Activated B cell treated with CpG ODN at 0.5 μM for 24 hours (primary cell): ENCODE results near the gene XBP1. TPM values are rescaled to one million over a fixed set of nuclear protein-coding genes. Genes with fewer than 3 reads are reported as not detected.
A peak's percentile ranks its signal among the peaks of the same experiment; 100 is the strongest.
"Not testable (repeated sequence)": the region's sequence is repeated elsewhere in the genome, so short reads cannot be mapped to it uniquely, and the experiment has no call there.

Experiments
- ATAC-seq: fragments of 200-7000 bp; cut with Tn5 transposase; one replicate; pipeline ENCODE4 v1.10.0; 2021; ENCODE audit warnings: low read depth, mild to moderate bottlenecking, moderate library complexity
- CTCF ChIA-PET: fragments of 350-600 bp; sonication (Branson Sonifier 250); formaldehyde crosslinking; loops from one replicate; lab custom pipeline; 2021; ENCODE audit warnings: antibody characterized with exemption; lab: Charles Lee
- POLR2A ChIA-PET: fragments of 350-600 bp; sonication (Branson Sonifier 250); formaldehyde crosslinking; loops from one replicate; lab custom pipeline; 2021; ENCODE audit warnings: antibody characterized with exemption; lab: Charles Lee
- DNase-seq: peaks from one replicate; pipeline ENCODE4 v3.0.0; 2022
- H3K27ac Mint-ChIP-seq: one replicate; pipeline ENCODE4 v1.8.0; 2020; ENCODE audit warnings: mixed read lengths
- H3K27me3 Mint-ChIP-seq: one replicate; pipeline ENCODE4 v1.8.0; 2021; ENCODE audit warnings: mixed read lengths
- H3K36me3 Mint-ChIP-seq: one replicate; pipeline ENCODE4 v1.8.0; 2021; ENCODE audit warnings: low read depth, mixed read lengths
- H3K4me1 Mint-ChIP-seq: one replicate; pipeline ENCODE4 v1.8.0; 2021; ENCODE audit warnings: mixed read lengths
- H3K4me3 Mint-ChIP-seq: one replicate; pipeline ENCODE4 v1.8.0; 2020; ENCODE audit warnings: mild to moderate bottlenecking, mixed read lengths
- H3K9me3 Mint-ChIP-seq: one replicate; pipeline ENCODE4 v1.8.0; 2020; ENCODE audit warnings: mixed read lengths
- intact Hi-C: fragments of 100-400 bp; cut with micrococcal nuclease; formaldehyde crosslinking; loops from one replicate; pipeline ENCODE4 v1.15.1; 2024
- total RNA-seq: library from RNA; stranded (reverse); gene quantifications from 2 replicates; pipeline ENCODE4 v1.2.3, GENCODE V29; 2022
- TF ChIP-seq, protein P1 (sequence below): fragments of 200-600 bp; IDR thresholded peaks from one replicate; pipeline ENCODE4 v1.8.0; 2022; ENCODE audit warnings: antibody characterized with exemption, mild to moderate bottlenecking

The XBP1 gene
- total RNA-seq, 1 donor from 2014 or later, result 57.7 TPM

DNA sequence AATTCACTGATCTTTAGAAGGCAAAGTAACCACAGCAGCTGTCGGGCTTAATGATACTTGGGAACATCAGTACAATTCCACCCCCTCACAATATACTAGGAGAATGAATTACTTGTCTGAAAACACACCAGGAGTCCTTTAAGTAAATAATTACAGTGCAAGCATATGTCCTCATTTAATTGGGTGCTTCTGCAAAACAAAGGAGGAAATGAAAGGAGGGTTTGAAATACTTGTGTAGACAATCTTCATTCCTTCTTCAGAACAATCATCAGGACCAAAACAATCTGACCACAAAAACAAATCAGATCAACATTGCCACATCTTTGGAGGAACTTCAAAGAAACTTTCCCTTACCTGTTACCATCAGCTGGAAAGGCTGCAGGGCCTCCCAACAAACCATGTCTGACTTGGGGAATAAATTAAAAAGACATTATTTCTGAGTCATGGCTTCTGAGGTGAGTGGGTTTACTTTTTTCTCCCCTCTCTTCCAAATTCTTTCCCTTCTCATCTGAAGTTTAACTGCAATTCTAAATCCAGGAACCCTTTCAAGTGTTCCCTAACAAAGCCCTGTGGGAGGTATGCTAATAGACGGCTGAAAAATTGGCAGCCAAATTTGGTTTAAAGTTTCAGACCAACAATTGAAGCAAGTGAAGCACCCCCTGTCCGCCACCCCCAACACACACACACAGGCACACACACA lies 40.4 kb downstream of the XBP1 start:
- Mint-ChIP-seq H3K4me1 (peaks cover 21% of the 10 kb centered on the region), H3K36me3 (peaks cover 15% of the 10 kb centered on the region), H3K4me3 (peak overlapping the region; percentile 64), H3K9me3 (no peaks in the 10 kb centered on the region), H3K27ac (peak overlapping the region; percentile 80), H3K27me3 (no peaks in the 10 kb centered on the region)
- DNase-seq (no peak), ATAC-seq (no peak)
- TF ChIP-seq, protein P1, sequence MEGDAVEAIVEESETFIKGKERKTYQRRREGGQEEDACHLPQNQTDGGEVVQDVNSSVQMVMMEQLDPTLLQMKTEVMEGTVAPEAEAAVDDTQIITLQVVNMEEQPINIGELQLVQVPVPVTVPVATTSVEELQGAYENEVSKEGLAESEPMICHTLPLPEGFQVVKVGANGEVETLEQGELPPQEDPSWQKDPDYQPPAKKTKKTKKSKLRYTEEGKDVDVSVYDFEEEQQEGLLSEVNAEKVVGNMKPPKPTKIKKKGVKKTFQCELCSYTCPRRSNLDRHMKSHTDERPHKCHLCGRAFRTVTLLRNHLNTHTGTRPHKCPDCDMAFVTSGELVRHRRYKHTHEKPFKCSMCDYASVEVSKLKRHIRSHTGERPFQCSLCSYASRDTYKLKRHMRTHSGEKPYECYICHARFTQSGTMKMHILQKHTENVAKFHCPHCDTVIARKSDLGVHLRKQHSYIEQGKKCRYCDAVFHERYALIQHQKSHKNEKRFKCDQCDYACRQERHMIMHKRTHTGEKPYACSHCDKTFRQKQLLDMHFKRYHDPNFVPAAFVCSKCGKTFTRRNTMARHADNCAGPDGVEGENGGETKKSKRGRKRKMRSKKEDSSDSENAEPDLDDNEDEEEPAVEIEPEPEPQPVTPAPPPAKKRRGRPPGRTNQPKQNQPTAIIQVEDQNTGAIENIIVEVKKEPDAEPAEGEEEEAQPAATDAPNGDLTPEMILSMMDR, result no peak
- CTCF ChIA-PET, result no interaction called here
- intact Hi-C loops, result no loop called here
- POLR2A ChIA-PET, result interaction anchor here (1.2 to 2.6 kb wide), 2 partner anchors 13 to 41 kb away, joined by 4 to 7 read pairs; partner anchors contain the start of genes CCDC117 and XBP1

DNA sequence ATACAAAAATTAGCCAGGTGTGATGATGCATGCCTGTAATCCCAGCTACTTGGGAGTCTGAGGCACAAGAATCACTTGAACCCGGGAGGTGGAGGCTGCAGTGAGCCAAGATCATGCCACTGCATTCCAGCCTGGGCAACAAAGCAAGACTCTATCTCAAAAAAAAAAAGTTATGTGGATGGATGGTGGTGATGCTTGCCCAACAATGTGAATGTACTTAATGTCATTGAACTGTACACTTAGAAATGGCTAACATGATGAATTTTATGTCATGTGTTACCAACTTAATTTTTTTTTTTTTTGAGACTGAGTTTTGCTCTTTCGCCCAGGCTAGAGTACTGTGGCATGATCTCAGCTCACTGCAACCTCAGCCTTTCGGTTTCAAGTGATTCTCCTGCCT lies 45.9 kb downstream of the XBP1 start:
- H3K9me3 Mint-ChIP-seq, CTCF ChIA-PET, ATAC-seq, H3K27ac Mint-ChIP-seq, H3K4me1 Mint-ChIP-seq, DNase-seq, H3K27me3 Mint-ChIP-seq, POLR2A ChIA-PET, intact Hi-C loops, H3K4me3 Mint-ChIP-seq: not testable (repeated sequence)
- H3K36me3 Mint-ChIP-seq, result peaks cover 45% of the 10 kb centered on the region

DNA sequence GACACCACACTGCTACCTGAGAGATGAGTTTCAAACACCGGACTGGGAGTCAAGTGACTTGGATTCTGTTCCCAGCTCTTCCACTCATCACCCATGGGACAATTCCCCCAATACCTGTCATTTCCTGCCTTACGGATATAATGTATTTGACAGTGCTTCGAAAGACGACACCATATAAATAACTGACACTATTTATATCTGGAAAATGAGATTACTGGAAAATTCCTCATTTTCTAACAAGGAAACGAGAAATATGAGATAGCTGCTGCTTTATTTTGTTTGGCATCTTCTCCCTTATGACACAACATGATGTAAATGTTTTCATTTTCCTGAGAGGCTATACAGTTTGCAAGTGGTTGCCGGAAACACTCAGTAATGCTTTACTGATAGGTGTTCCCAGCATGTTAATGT lies 49.9 kb downstream of the XBP1 start:
- H3K9me3 Mint-ChIP-seq, result no peaks in the 10 kb centered on the region
- ChIA-PET CTCF (no interaction called here), POLR2A (interaction anchor here (0.6 kb wide), 1 partner anchor 43 kb away, joined by 9 read pairs; no protein-coding TSS in a partner anchor)
- no peak for DNase-seq
- intact Hi-C loops, result no loop called here
- H3K27me3 Mint-ChIP-seq, result no peaks in the 10 kb centered on the region
- no peak overlapping the region for H3K27ac Mint-ChIP-seq
- no peak overlapping the region for H3K4me3 Mint-ChIP-seq
- ATAC-seq, result no peak
- H3K4me1 Mint-ChIP-seq, result peaks cover 9% of the 10 kb centered on the region
- TF ChIP-seq, protein P1, result no peak
- peaks cover 63% of the 10 kb centered on the region for H3K36me3 Mint-ChIP-seq

Other genes starting within 250 kb of the XBP1 start
- 6.2 and 7.9 TPM in 2 replicates for gene TTC28, start 120.7 kb downstream of the XBP1 start, total RNA-seq
- gene CHEK2, start 58.7 kb downstream of the XBP1 start, total RNA-seq, result 13.5 and 14.9 TPM in 2 replicates
- gene HSCB, start 58.5 kb downstream of the XBP1 start, total RNA-seq, result 16.0 and 17.0 TPM in 2 replicates
- 16.3 and 21.9 TPM in 2 replicates for gene CCDC117, start 27.9 kb downstream of the XBP1 start, total RNA-seq
- gene ZNRF3, start 83.0 kb upstream of the XBP1 start, total RNA-seq, result 0.51 and 0.69 TPM in 2 replicates